Panc1 (cell line): Measurements from ENCODE around the gene GZMM. TPM values are rescaled to one million over a fixed set of nuclear protein-coding genes. Genes with fewer than 3 reads are reported as not detected.
A peak's percentile ranks its signal among the peaks of the same experiment; 100 is the strongest.

Experiments used
- ATAC-seq: fragments of 200-7000 bp; cut with Tn5 transposase; 2 replicates; pipeline ENCODE4 v1.9.1; 2020; ENCODE audit warnings: mild to moderate bottlenecking, moderate library complexity
- BruUV-seq: library from RNA; stranded (reverse); fragments of 400-500 nt; replicated peaks from 2 replicates; lab custom pipeline; 2021; lab: Mats Ljungman, UMichigan
- CTCF ChIA-PET: fragments of 300-600 bp; sonication (Branson Sonifier 250); formaldehyde crosslinking; loops from one replicate; lab custom pipeline; 2022; ENCODE audit warnings: antibody characterized with exemption; lab: Charles Lee
- POLR2A ChIA-PET: fragments of 300-600 bp; sonication (Branson Sonifier 250); formaldehyde crosslinking; loops from one replicate; lab custom pipeline; 2022; ENCODE audit warnings: antibody characterized with exemption; lab: Charles Lee
- DNase-seq: peaks from one replicate; pipeline ENCODE4 v3.0.0-alpha.2; 2010; ENCODE audit warnings: low read depth, low spot score
- H3K27ac ChIP-seq: 2 replicates; pipeline ENCODE4 v1.5.1; 2011; ENCODE audit warnings: mild to moderate bottlenecking, low read length, inconsistent platforms
- H3K27me3 ChIP-seq: fragments of 200-500 bp; sonication (Bioruptor generic); 2 replicates; pipeline ENCODE4 v1.6.0; 2014; ENCODE audit warnings: low read length, inconsistent platforms; ENCODE audit not compliant: control insufficient read depth, insufficient read depth
- H3K36me3 ChIP-seq: fragments of 200-500 bp; sonication (Bioruptor generic); 2 replicates; pipeline ENCODE4 v1.5.1; 2014; ENCODE audit warnings: inconsistent platforms, mild to moderate bottlenecking, low read length, moderate library complexity; ENCODE audit not compliant: control insufficient read depth, insufficient read depth
- H3K4me1 ChIP-seq: 2 replicates; pipeline ENCODE4 v1.5.1; 2011; ENCODE audit warnings: inconsistent platforms, mild to moderate bottlenecking, low read length, moderate library complexity; ENCODE audit not compliant: control insufficient read depth, insufficient read depth
- H3K4me3 ChIP-seq, 2 experiments: 2 replicates each; pipeline ENCODE4 v1.5.1; 2011 to 2012; ENCODE audit warnings: low read depth in 2 of 2, low read length in 2 of 2, mild to moderate bottlenecking in 2 of 2, inconsistent platforms in 1 of 2, moderate library complexity in 1 of 2
- H3K9me3 ChIP-seq: fragments of 200-500 bp; sonication (Bioruptor generic); 2 replicates; pipeline ENCODE4 v1.5.1; 2014; ENCODE audit warnings: low read depth, mild to moderate bottlenecking, inconsistent platforms, low read length, moderate library complexity; ENCODE audit not compliant: control insufficient read depth, insufficient read depth
- POLR2AphosphoS5 ChIP-seq: IDR thresholded peaks from 2 replicates; pipeline ENCODE4 v1.6.1; 2012; ENCODE audit warnings: mild to moderate bottlenecking, low read depth, low read length, moderate library complexity
- SIN3A ChIP-seq: IDR thresholded peaks from 2 replicates; pipeline ENCODE4 v1.6.1; 2012; ENCODE audit warnings: low read depth, mild to moderate bottlenecking, low read length, moderate library complexity, borderline replicate concordance; ENCODE audit not compliant: insufficient read depth
- TCF7L2 ChIP-seq: IDR thresholded peaks from 2 replicates; pipeline ENCODE4 v1.6.1; 2011; ENCODE audit warnings: mild to moderate bottlenecking, low read depth, low read length, inconsistent platforms
- in situ Hi-C: cut with HindIII; loops from 2 replicates; pipeline ENCODE4 v1.10.0; 2016; ENCODE audit warnings: low sequenced_read_pairs, low pct_unique_long_range_greater_than_20kb
- intact Hi-C: fragments of 100-400 bp; cut with micrococcal nuclease; formaldehyde crosslinking; loops from one replicate; pipeline ENCODE4 v1.10.0; 2022; ENCODE audit not compliant: unreplicated experiment
- total RNA-seq: library from RNA; stranded (reverse); gene quantifications from one replicate; pipeline ENCODE4 v1.2.1, GENCODE V29; 2021; ENCODE audit not compliant: unreplicated experiment
- TF ChIP-seq, protein P1 (sequence below): fragments of 450-650 bp; IDR thresholded peaks from 2 replicates; pipeline ENCODE4 v1.5.1; 2017; ENCODE audit warnings: mild to moderate bottlenecking
- TF ChIP-seq, protein P2 (sequence below), 2 experiments: IDR thresholded peaks; 2 replicates each; pipeline ENCODE4 v1.6.1; 2011 to 2012; ENCODE audit warnings: low read depth in 2 of 2, control low read depth in 1 of 2, low read length in 1 of 2, mild to moderate bottlenecking in 1 of 2, moderate library complexity in 1 of 2; ENCODE audit not compliant: insufficient read depth in 1 of 2

The GZMM gene
- total RNA-seq, 1 experiment from 2014 or later, result 0.69 TPM

DNA sequence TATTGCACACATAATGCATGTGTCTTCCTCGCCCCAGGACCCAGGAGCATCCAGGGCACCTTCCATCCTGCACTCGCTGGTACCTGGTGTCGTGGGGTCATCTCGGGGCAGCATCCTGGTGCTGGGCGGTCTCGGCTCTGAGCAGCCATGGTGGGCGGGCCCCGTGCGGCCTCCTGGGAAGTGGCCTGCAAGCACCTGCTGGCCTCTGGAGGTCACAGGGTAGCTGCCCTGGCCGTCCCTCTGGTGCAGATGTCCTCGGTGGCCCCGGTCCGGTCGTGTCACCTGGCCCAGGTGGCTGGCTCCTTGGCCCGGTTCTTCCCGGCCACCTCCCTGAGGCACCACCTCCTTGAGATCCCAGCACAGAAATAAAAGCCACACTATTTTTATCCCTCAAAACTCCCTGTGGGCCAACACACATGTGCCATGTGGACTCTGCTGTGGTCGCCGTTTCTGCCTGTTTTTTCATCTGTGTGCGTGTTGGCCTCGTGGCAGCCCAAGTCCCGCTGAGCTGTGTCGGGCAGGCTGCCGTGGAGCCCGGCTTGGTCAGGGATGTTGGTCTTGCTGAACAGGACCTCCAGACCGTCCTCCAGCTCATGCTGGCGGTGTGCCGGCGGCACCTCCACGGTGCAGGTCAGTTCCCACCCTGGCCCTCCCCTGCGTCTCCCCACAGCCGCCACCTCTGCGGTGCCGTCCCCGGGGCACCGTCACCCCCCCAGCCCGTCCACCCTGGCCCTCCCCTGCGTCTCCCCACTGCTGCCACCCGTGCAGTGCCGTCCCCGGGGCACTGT is 5.0 kb upstream of the GZMM start:
- Histone ChIP-seq H3K27me3 (no peaks in the 10 kb centered on the region), H3K4me1 (peaks cover 8% of the 10 kb centered on the region), H3K9me3 (no peaks in the 10 kb centered on the region), H3K27ac (no peak overlapping the region), H3K4me3 (no peak overlapping the region), H3K36me3 (no peaks in the 10 kb centered on the region)
- ChIA-PET POLR2A (no interaction called here), CTCF (no interaction called here)
- ATAC-seq (no peak), DNase-seq (no peak)
- BruUV-seq, result TSS peak; percentile 65
- intact Hi-C loops (no loop called here), in situ Hi-C loops (no loop called here)
- TF ChIP-seq, protein P1, sequence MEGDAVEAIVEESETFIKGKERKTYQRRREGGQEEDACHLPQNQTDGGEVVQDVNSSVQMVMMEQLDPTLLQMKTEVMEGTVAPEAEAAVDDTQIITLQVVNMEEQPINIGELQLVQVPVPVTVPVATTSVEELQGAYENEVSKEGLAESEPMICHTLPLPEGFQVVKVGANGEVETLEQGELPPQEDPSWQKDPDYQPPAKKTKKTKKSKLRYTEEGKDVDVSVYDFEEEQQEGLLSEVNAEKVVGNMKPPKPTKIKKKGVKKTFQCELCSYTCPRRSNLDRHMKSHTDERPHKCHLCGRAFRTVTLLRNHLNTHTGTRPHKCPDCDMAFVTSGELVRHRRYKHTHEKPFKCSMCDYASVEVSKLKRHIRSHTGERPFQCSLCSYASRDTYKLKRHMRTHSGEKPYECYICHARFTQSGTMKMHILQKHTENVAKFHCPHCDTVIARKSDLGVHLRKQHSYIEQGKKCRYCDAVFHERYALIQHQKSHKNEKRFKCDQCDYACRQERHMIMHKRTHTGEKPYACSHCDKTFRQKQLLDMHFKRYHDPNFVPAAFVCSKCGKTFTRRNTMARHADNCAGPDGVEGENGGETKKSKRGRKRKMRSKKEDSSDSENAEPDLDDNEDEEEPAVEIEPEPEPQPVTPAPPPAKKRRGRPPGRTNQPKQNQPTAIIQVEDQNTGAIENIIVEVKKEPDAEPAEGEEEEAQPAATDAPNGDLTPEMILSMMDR, result no peak
- TF ChIP-seq POLR2AphosphoS5 (no peak), SIN3A (no peak), TCF7L2 (no peak)
- TF ChIP-seq, protein P2, sequence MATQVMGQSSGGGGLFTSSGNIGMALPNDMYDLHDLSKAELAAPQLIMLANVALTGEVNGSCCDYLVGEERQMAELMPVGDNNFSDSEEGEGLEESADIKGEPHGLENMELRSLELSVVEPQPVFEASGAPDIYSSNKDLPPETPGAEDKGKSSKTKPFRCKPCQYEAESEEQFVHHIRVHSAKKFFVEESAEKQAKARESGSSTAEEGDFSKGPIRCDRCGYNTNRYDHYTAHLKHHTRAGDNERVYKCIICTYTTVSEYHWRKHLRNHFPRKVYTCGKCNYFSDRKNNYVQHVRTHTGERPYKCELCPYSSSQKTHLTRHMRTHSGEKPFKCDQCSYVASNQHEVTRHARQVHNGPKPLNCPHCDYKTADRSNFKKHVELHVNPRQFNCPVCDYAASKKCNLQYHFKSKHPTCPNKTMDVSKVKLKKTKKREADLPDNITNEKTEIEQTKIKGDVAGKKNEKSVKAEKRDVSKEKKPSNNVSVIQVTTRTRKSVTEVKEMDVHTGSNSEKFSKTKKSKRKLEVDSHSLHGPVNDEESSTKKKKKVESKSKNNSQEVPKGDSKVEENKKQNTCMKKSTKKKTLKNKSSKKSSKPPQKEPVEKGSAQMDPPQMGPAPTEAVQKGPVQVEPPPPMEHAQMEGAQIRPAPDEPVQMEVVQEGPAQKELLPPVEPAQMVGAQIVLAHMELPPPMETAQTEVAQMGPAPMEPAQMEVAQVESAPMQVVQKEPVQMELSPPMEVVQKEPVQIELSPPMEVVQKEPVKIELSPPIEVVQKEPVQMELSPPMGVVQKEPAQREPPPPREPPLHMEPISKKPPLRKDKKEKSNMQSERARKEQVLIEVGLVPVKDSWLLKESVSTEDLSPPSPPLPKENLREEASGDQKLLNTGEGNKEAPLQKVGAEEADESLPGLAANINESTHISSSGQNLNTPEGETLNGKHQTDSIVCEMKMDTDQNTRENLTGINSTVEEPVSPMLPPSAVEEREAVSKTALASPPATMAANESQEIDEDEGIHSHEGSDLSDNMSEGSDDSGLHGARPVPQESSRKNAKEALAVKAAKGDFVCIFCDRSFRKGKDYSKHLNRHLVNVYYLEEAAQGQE (IDR thresholded peaks at IDR 0.05; ENCODE audit: insufficient read depth in 1 of 2, low read depth in 2 of 2, low read length in 1 of 2), result no peak

DNA sequence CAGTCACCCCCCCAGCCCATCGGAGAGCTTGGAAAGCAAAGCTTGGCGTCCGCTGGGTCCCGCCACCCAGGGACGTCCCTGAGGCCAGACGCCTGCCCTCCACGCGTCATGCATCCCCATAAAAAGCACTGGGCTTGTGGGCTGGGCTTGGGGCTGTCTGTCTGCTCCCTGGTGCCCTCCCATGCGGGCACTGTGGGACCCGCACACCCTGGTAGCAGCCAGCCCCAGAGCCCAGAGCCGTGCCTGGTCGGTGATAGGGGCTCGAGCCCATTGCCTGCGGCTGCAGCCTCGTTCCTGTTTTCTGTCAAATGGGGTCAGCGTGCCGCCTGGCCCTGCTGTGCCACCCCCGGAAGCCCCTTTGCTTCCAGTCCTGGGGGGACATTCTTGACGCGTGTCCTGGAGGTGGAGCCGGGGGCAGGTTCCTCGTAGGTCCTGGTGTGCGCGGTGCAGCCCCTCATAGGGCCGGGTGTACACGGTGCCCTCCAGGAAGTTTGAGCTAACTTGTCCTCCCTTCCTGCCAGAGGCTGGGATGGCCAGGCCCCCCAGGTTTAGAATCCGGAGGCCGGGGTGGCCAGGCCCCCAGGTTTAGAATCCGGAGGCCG is 4.3 kb upstream of the GZMM start:
- TF ChIP-seq, protein P1, result no peak
- TF ChIP-seq, protein P2 (IDR thresholded peaks at IDR 0.05; ENCODE audit: insufficient read depth in 1 of 2, low read depth in 2 of 2, low read length in 1 of 2), result no peak
- no peak for TF ChIP-seq TCF7L2
- no peak for TF ChIP-seq SIN3A
- TF ChIP-seq POLR2AphosphoS5, result no peak
- no peak for ATAC-seq
- BruUV-seq, result no TSS peak
- Histone ChIP-seq H3K27me3 (no peaks in the 10 kb centered on the region), H3K4me1 (peaks cover 6% of the 10 kb centered on the region), H3K36me3 (no peaks in the 10 kb centered on the region), H3K27ac (no peak overlapping the region), H3K9me3 (no peaks in the 10 kb centered on the region), H3K4me3 (no peak overlapping the region)
- ChIA-PET CTCF (no interaction called here), POLR2A (no interaction called here)
- intact Hi-C loops (no loop called here), in situ Hi-C loops (no loop called here)
- no peak for DNase-seq
